Cortex of kidney (tissue), 1 donor: Measurements from ENCODE around the gene TIAM1.

ENCODE experiments used
- DNase-seq: peaks from one replicate; lab custom pipeline; 2025; lab: John Stamatoyannopoulos, UW

Gene TIAM1, protein sequence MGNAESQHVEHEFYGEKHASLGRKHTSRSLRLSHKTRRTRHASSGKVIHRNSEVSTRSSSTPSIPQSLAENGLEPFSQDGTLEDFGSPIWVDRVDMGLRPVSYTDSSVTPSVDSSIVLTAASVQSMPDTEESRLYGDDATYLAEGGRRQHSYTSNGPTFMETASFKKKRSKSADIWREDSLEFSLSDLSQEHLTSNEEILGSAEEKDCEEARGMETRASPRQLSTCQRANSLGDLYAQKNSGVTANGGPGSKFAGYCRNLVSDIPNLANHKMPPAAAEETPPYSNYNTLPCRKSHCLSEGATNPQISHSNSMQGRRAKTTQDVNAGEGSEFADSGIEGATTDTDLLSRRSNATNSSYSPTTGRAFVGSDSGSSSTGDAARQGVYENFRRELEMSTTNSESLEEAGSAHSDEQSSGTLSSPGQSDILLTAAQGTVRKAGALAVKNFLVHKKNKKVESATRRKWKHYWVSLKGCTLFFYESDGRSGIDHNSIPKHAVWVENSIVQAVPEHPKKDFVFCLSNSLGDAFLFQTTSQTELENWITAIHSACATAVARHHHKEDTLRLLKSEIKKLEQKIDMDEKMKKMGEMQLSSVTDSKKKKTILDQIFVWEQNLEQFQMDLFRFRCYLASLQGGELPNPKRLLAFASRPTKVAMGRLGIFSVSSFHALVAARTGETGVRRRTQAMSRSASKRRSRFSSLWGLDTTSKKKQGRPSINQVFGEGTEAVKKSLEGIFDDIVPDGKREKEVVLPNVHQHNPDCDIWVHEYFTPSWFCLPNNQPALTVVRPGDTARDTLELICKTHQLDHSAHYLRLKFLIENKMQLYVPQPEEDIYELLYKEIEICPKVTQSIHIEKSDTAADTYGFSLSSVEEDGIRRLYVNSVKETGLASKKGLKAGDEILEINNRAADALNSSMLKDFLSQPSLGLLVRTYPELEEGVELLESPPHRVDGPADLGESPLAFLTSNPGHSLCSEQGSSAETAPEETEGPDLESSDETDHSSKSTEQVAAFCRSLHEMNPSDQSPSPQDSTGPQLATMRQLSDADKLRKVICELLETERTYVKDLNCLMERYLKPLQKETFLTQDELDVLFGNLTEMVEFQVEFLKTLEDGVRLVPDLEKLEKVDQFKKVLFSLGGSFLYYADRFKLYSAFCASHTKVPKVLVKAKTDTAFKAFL (N-terminal part only)

DNA sequence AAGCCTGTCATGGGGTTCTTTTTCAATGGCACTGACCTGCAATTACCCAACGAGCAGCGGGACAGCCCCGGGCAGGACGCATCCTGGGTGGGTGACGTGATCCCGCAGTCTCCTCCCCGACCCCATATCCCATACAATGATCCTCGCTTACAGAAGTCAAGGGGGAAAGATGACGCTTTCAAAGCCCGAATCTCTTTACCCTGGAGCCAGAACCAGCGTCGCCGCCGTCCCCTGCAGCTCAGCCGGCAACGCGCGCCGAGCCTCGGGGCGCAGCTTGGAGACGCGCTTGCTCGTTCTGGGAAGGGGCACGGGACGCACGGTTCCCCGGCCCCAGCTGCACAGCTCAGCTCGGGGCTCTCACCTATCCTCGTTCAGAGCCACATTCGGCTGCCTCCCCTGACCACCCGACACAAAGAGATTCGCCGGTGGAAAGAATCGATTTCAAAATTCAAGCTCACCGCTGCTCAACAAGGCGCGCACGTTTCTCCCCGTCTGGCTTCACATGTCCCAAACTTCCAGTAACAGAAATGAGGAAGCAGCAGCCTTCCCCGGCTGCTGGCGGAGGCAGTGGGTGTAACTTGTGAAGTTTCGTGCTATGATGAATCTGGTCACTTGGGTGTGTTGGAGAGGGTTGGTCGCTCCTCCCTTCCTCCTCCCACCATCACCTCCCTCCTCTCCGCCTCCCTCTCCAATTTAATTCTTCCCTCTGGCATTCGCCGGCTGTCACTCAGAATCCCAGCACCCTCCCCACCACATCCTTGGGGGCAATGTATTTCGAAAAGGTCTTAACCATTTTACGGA, at the start of gene TIAM1:
TIAM1 (minus strand) TSS at position 582 of the 801 bp plus-strand sequence. CDS start 77,289 bp downstream, outside the sequence.
- no peak for DNase-seq

DNA sequence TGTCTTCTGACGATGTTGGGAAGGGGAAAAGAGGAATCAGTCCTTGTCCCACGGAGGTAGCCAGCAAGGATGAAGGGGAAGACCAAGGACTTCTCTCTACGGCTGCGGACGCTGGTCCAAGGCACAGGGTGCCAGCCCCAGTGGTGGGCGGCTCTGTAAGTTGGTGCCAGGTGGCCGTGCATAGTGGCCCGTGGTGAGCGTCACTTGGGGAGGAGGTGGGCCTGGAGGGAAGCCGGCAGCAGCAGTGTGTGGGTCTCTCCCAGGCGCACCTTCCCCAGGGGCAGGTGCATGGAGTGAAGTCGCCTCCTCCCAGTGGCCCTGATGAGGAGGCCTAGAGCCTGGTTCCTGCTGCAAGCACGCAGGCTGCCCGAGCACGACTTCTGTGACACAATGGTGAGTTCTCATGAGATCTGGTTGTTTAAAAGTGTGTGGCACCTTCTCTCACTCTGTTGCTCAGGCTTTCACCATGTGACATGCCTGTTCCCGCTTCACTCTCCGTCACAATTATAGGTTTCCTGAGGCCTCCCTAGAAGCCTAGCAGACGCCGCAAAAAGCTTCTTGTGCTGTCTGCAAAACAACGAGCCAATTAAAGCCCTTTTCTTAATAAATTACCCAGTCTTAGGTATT, 43.6 kb upstream of the TIAM1 start:
- DNase-seq: no peak

DNA sequence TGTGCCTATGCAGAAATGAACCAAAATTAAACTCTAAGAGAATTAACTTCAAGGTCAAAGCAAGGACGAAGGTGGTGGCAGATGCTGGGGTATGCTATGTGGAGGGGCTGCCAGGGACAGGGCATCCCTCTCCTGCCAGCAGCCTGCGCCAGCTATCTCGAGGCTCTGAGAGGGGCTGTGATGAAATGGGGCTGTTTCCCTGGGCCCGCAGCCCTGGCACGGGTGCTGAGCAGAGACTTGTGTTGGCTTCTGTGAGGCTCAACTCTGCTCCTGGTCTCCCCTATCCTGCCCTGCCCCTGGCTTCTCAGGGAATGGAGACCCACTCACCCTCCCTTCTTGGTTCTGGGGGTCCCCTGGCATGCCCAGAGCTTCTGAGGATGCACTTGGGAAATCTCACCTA, 41.9 kb upstream of the TIAM1 start:
- no peak for DNase-seq

DNA sequence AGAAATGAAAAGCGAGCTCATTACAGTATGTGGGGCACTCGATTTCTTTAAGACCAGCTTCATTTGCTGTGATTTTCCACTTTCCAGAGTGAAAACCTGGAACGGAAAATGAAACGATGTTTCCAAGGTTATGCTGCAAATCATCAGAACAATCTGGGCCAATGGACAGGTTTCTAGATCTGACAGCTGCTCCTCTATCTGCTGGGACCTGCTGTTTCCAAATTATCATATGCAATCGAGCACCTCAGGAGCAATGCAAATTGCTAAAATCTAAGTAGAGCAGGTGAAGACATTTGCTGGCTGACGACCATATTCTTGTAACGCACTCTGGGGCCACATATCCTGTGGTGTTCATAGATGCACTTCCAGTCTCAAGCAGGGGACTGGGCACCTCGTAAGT, 39.7 kb upstream of the TIAM1 start:
- DNase-seq: no peak

DNA sequence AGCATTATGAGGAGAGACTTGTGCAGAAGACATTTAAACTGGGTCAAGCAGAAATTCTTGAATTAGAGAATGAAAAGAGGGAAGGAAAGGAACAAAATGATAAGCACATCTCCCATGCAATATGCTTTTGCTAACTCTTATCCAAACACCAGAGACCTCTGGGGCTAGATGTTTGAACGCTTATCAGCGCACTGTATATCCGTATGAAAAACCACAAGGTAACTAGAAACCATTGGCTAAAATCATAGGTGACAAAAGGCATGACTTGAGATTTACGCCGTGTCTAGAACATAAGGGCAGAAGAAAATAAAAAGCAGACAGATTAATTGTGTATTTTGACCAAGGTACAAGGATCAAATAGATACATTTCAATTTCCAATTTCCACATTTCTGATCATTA, 38.0 kb upstream of the TIAM1 start:
- no peak for DNase-seq

DNA sequence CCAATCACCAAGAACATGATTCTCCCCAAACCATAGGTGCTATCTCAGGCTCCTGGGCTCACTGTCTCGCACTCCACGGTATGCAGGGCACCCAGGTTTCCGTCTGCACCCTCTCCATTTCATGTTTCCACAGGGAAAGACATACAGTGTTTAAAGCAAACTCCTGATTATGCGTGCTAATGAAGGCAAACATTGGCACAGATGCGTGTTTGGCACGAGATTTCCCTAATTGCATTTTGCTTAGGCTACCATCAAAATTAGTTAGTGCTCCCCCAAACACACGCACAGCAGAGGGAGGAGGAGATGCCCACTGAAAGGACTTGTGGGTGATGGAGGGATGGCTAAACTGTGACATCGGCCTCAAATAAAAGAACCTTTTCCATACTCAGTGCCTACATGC, 32.2 kb upstream of the TIAM1 start:
- DNase-seq: no peak

DNA sequence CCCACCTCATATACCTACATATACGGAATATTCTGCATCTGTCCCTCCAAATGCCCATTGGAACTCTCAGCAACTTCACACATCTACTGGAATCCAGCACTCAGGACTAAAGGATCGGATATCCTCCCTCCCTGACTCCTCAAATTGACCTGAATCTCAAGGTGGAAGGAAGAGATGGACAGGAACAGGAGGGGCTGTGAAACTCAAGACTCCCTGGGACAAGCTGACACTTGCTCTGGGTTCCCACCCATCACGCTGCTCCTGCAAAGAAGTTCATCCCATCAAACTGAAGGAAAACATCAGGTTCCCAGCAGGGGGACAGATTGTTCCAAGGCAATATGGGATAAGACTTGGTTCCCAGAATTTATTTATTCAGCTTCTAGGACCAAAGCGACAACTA, 30.3 kb upstream of the TIAM1 start:
- no peak for DNase-seq

DNA sequence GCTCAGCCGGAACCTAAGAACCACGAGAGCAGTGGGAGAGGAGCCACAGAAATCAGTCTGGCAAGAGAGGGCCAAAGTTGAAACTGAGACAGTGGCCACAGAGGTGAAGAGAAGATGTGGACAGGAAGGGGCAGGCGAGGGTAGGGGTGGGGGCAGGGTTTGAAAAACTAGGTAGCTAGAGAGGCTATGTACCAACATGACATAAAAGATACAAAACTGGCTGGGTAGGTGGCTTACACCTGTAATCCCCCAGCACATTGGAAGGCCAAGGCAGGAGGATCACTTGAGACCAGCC, 28.4 kb upstream of the TIAM1 start:
- no peak for DNase-seq

DNA sequence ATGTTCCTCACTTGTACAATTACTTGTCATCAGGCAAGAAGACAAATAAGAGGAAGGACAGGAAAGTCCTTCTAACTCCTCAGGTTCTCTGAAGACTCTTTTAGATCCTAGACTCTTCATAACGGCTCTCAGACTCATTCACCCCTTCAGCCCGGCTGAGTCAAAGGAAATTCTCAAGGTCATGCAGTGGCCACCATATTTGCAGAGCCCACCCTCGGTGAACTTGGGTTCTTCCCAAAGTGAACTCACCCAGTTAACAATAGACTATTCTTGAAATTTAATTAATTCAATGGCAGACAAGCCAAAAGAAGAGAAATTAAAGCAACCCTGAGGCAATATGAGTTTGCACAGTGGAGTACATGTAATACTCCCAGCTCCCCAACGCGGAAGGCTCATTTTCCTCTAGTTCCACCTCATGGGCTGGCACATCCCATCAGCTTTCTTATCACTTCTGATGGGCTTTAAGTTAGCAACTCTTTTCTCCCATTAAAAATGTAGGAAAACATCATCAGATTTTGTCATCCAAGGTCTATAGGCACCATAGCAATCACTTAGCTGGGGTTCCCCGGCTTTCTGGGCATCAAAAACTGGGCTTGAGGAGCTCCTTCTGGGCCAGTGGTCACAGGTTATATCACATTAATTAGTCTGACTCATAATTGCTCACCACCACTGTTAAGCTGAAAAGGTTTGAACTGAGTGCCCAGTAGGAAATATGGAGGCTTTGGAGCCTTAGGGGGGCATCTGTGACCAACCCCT, 27.8 kb upstream of the TIAM1 start:
- no peak for DNase-seq

DNA sequence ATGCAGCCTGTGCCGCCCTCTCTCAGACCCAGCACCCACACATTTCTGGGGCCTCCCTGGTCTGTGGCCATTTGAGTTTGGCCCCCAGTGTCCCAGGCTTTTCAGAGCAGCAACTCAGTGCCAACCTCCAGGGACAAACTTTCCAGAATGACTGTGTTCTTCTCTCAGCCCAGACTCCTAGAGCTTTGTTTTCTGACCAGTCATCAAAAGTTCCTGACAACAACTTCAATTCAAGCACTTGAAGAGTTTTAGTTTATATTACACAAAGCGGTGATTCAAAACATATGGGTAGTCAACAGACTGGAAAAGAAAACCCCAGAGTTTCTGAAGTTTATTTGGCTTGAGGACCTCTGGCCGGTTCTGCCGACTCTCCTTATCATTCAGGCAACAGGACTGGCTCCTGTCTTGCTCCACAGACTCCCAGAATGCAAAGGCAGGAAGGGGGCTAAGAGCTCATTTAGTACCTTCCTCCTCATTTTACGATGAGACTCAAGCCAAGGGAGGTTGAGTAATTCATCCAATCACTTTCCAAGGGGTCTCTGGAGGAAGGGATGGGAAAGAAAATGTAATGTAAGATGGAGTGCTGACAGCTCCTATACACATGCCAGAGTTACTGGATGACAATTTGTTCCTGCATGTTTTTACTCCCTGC, 27.0 kb upstream of the TIAM1 start:
- no peak for DNase-seq

DNA sequence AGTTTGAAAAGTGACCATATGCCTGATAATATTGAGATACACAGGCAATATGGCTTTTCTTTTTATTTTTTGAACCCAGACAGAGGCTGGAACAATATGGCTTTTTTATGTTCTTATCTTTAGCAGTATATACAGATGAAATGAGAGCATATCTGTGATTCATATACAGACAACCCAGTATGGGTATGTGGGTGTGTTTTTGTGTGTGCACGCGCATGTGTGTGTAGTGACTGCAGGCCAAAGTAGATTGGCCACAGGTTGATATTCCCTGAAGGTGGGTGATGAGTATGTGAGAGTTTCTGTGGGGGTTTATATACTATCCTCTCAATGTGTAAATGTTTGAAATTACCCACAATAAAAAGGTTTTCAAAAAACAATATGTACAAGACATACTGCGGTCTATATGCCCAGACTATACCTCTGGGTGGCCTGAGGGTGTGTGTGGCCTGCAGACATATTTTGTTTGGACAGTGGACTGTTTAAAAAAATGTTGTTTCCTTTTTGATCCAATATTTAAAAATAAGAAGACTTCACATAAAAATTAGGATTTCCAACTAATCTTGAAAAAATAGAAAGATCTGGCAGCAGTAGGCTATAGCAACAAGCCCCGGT, 26.3 kb upstream of the TIAM1 start:
- DNase-seq: no peak

DNA sequence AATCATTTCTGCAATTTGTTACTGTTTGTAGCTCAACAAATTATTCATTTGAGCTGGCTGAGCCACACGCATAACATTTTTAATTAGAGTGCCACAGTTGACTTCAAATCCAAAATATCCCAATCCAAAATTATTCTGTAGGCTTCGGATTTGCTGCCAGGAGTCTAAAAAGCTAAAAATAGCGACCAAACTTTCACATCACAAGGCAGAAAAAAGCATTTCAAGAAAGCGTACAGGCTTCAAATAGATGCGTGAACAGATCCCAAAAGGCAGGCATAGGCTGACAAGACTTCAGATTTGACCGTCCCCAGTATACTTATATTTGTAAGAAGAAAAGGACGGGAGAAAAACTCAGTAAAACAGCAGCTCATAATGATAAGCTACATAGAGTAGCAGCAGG, 24.3 kb upstream of the TIAM1 start:
- DNase-seq: no peak

DNA sequence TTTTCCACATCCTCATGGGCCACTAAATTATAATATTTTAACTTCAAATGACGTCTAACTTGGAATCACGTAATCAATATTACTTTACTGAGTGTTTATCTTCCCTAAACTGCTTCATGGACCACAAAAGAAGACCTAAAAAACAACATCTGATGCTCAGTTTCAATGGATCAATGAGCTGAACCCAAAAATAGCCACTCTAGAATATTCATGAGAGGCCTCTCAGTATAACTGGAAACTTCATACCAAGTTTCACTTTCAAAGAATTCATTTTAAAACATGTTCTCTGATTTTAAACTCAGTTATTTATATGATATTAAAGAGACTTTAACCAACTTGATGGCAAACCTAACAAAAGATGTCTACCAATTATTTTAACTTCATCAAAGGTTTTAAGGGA, 23.7 kb upstream of the TIAM1 start:
- DNase-seq: no peak

DNA sequence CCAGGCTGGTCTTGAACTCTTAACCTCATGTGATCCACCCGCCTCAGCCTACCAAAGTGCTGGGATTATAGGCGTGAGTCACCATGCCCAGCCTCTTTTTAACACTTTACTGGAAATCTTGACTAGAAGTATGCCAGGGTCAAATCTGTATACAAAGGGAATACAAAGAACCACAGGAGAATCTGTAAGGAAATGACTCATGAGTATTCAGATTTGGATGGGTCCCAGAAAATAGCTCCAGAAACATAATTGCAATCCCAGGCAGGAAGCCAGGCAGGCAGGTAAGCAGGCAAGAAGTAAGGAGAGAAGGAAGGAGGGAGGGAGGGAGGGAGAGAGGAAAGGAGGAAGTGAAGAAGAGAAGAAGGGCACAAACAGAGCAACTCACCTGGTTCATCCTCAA, 22.8 kb upstream of the TIAM1 start:
- DNase-seq: no peak

DNA sequence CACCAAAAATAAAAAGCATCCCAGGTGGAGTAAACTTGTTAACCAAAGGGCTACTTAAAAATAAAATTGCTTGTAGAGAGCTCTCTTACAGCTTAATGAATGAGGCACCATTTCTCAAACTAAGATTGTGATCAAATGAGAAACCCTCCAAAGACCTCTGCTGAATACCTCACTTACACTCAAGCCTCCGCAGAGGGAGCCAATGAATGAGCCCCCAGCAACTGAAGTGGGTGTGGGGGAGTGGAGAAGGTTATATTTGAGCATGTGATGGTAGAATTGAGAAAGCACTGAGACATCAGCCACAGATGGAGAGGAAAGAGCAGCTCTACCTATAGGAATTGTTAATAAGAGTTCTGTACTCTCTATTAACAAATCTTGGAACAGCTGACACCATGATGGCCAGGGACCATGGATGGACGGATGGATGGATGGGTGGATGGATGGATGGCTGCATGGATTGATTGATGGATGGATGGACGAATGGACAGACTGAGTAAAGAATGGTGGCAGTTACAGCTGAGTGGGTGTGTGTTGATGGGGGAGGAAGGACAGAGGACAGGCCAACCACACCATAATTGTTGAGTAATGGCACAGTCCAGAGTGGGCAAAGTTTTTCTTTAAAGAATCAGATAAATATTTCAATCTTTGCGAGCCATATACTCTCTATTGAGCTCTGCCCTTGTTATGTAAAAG, 20.3 kb upstream of the TIAM1 start:
- DNase-seq: no peak

DNA sequence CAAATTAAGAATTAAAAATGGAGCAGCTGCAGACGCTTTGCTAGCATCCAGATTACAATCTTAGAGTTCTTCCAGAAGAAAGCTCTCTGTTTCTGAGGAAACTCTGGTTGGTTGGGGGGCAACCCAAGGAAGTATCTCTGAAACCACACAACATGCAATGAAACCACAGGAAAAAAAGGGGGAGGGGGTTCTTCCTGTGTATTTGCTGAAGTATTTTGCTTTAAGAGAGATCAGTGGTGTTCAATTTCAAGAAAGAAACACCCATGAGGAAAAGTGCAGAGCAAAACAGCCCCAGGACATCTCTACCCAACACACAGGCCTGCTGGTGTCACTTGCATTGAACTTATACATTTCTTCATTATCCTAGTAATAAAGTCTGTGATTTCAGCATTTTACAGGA, 19.7 kb upstream of the TIAM1 start:
- DNase-seq: no peak

DNA sequence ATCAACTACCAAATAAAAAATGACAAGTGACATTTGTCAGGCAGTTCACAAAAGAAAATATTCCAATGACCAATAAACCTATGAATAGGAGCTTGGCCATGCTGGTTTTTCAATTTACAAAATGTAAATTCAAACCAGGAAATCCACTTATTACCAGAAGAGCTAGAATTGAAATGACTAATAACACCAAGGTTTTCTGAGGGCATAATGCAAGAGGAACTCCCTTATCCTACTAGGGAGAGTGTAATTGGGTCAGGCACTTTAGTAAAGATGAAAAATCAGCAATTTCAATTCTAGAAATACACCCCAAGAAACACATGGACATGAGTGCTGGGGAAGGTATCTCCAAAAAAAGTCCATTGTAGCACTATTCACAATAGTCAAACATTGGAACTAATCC, 16.7 kb upstream of the TIAM1 start:
- DNase-seq: no peak

DNA sequence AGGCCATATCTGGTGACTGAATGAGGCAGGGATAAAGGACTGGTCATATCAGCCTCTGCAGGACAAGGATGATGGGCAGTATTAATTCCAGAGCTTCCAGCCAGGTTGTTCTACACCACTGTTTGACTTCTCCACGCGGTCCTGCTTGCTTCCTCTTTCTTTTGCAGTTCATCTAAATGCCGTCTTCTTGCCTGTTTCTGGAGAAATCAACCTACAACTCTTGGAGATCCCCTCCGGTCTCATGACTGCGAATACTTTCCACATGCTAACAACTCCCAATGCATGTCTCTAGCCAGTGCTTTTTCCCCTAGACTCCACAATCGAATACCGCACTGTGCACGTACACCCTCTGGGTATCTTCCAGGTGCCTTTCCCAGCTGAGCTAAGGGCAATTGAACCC, 14.1 kb upstream of the TIAM1 start:
- no peak for DNase-seq

DNA sequence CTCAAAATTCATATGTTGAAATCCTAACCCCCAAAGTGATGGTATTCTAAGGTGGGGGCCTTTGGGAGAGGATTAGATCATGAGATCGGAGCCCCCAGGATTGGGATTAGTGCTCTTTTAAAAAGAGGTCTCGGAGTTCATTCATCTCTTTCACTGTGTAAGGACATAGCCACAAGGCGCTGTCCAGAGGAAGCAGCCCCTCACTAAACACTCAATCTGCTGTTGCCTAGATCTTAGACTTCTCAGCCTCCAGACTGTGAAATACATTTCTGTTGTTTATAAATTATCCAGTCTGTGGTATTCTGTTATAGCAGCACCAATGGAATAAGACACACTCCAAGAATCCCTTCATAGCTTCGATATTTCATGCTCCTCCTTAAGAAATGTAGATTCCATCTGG, 12.4 kb upstream of the TIAM1 start:
- no peak for DNase-seq
